ENCODE measurements around the gene MGAT4A. TPM values are rescaled to one million over a fixed set of nuclear protein-coding genes. Genes with fewer than 3 reads are reported as not detected.

MGAT4A gene
- total and polyA plus RNA-seq, 2 donors (not counting 1 experiment from before 2014, with no cell fraction given) = 16.5 to 32.7 TPM

- ChIA-PET POLR2A (no interaction called here), CTCF (interaction anchor here (1.0 kb wide), 1 partner anchor 18 kb away, joined by 3 read pairs; no protein-coding TSS in a partner anchor)
- DNase-seq = no peak
- Histone ChIP-seq H3K4me1 (ENCODE audit: control insufficient read depth in 2 of 2, insufficient read depth in 2 of 2, low read length in 2 of 2) (peaks cover 6 to 10% of the 10 kb centered on the region in 2 donors), H3K4me2 (replicated peaks; ENCODE audit: low read depth, low read length, poor library complexity, severe bottlenecking) (no peak overlapping the region), H3K9ac (ENCODE audit: low read length) (no peak overlapping the region), H3K9me3 (ENCODE audit: control extremely low read depth in 1 of 3, control insufficient read depth in 2 of 3, insufficient read depth in 1 of 3, low read length in 2 of 3) (no peaks in the 10 kb centered on the region), H3K4me3 (ENCODE audit: control extremely low read depth in 1 of 5, extremely low read depth in 1 of 5, insufficient read depth in 1 of 5, low read depth in 2 of 5, low read length in 4 of 5) (no peak overlapping the region), H3K79me2 (ENCODE audit: control insufficient read depth, insufficient read depth, low read length) (no peaks in the 10 kb centered on the region), H4K20me1 (ENCODE audit: control insufficient read depth, insufficient read depth, low read length, poor library complexity, severe bottlenecking) (no peaks in the 10 kb centered on the region), H3K27me3 (replicated peaks in 1 of 4; ENCODE audit: control extremely low read depth in 1 of 4, control insufficient read depth in 3 of 4, insufficient read depth in 4 of 4, low read length in 3 of 4) (no peaks in the 10 kb centered on the region), H3K27ac (ENCODE audit: low read length in 2 of 2) (no peak overlapping the region), H2AFZ (ENCODE audit: insufficient read depth, low read depth, low read length, poor library complexity, severe bottlenecking) (no peak overlapping the region), H3K36me3 (replicated peaks in 1 of 2; ENCODE audit: control extremely low read depth in 1 of 2, control insufficient read depth in 1 of 2, extremely low read depth in 1 of 2, insufficient read depth in 2 of 2, low read length in 1 of 2) (peaks cover 0 to 17% of the 10 kb centered on the region in 2 experiments)
- no peak for TF ChIP-seq CTCF (IDR thresholded peaks at IDR 0.05)
- no peak for TF ChIP-seq EZH2 (IDR thresholded peaks at IDR 0.05; ENCODE audit: borderline replicate concordance, insufficient read depth, low read depth, low read length, poor library complexity, severe bottlenecking)
- H3K4me3 Mint-ChIP-seq = no peak overlapping the region
- H3K4me1 Mint-ChIP-seq = peaks cover 10% of the 10 kb centered on the region
- intact Hi-C loops (cut with micrococcal nuclease) = no loop called here
- H3K9me3 Mint-ChIP-seq (ENCODE audit: insufficient read depth) = no peaks in the 10 kb centered on the region
- no peak for ATAC-seq (ENCODE audit: low read depth)
- WGBS (ENCODE audit: insufficient coverage) = 98% methylated on average over 9 of the region's 9 CpGs
- no peak overlapping the region for H3K27ac Mint-ChIP-seq
- H3K27me3 Mint-ChIP-seq = no peaks in the 10 kb centered on the region
Observed at GRCh38 chr2:98578231-98578630, 152.7 kb downstream of the MGAT4A start.

- ChIA-PET CTCF (interaction anchor here (1.0 kb wide), 1 partner anchor 19 kb away, joined by 3 read pairs; no protein-coding TSS in a partner anchor), POLR2A (no interaction called here)
- TF ChIP-seq EZH2 (IDR thresholded peaks at IDR 0.05; ENCODE audit: borderline replicate concordance, insufficient read depth, low read depth, low read length, poor library complexity, severe bottlenecking) = no peak
- H3K9ac ChIP-seq (ENCODE audit: low read length) = no peak overlapping the region
- intact Hi-C loops (cut with micrococcal nuclease) = no loop called here
- DNase-seq = no peak
- peaks cover 0 to 10% of the 10 kb centered on the region in 2 experiments for H3K36me3 ChIP-seq (replicated peaks in 1 of 2; ENCODE audit: control extremely low read depth in 1 of 2, control insufficient read depth in 1 of 2, extremely low read depth in 1 of 2, insufficient read depth in 2 of 2, low read length in 1 of 2)
- H3K9me3 ChIP-seq (ENCODE audit: control extremely low read depth in 1 of 3, control insufficient read depth in 2 of 3, insufficient read depth in 1 of 3, low read length in 2 of 3) = no peaks in the 10 kb centered on the region
- no peaks in the 10 kb centered on the region for H3K79me2 ChIP-seq (ENCODE audit: control insufficient read depth, insufficient read depth, low read length)
- WGBS (ENCODE audit: insufficient coverage) = 98% methylated on average over 9 of the region's 10 CpGs
- H3K4me3 ChIP-seq (ENCODE audit: control extremely low read depth in 1 of 5, extremely low read depth in 1 of 5, insufficient read depth in 1 of 5, low read depth in 2 of 5, low read length in 4 of 5) = no peak overlapping the region
- H3K27ac Mint-ChIP-seq = no peak overlapping the region
- H3K27me3 Mint-ChIP-seq = no peaks in the 10 kb centered on the region
- no peak for ATAC-seq (ENCODE audit: low read depth)
- no peak overlapping the region for H3K4me2 ChIP-seq (replicated peaks; ENCODE audit: low read depth, low read length, poor library complexity, severe bottlenecking)
- no peaks in the 10 kb centered on the region for H4K20me1 ChIP-seq (ENCODE audit: control insufficient read depth, insufficient read depth, low read length, poor library complexity, severe bottlenecking)
- H2AFZ ChIP-seq (ENCODE audit: insufficient read depth, low read depth, low read length, poor library complexity, severe bottlenecking) = no peak overlapping the region
- H3K9me3 Mint-ChIP-seq (ENCODE audit: insufficient read depth) = no peaks in the 10 kb centered on the region
- peaks cover 10% of the 10 kb centered on the region for H3K4me1 Mint-ChIP-seq
- H3K27ac ChIP-seq (ENCODE audit: low read length in 2 of 2) = no peak overlapping the region
- peaks cover 6 to 10% of the 10 kb centered on the region in 2 donors for H3K4me1 ChIP-seq (ENCODE audit: control insufficient read depth in 2 of 2, insufficient read depth in 2 of 2, low read length in 2 of 2)
- no peak overlapping the region for H3K4me3 Mint-ChIP-seq
- no peaks in the 10 kb centered on the region for H3K27me3 ChIP-seq (replicated peaks in 1 of 4; ENCODE audit: control extremely low read depth in 1 of 4, control insufficient read depth in 3 of 4, insufficient read depth in 4 of 4, low read length in 3 of 4)
Observed at GRCh38 chr2:98577313-98577712, 153.6 kb downstream of the MGAT4A start.
